DMS 273 (cell line): ENCODE results near the gene BTBD2.
A peak's percentile ranks its signal among the peaks of the same experiment; 100 is the strongest.

Experiments used
- DNase-seq: peaks from one replicate; lab custom pipeline; 2025; ENCODE audit not compliant: unreplicated experiment; lab: John Stamatoyannopoulos, UW

Gene BTBD2

GRCh38 chr19:2050991-2051772, 35.7 kb upstream of the BTBD2 start, which contains the start of gene MKNK2:
Gene MKNK2, minus strand, starts transcription at chr19:2051244. Its CDS starts 393 bp downstream, at chr19:2050851.
- DNase-seq: peak; percentile 95

DNA sequence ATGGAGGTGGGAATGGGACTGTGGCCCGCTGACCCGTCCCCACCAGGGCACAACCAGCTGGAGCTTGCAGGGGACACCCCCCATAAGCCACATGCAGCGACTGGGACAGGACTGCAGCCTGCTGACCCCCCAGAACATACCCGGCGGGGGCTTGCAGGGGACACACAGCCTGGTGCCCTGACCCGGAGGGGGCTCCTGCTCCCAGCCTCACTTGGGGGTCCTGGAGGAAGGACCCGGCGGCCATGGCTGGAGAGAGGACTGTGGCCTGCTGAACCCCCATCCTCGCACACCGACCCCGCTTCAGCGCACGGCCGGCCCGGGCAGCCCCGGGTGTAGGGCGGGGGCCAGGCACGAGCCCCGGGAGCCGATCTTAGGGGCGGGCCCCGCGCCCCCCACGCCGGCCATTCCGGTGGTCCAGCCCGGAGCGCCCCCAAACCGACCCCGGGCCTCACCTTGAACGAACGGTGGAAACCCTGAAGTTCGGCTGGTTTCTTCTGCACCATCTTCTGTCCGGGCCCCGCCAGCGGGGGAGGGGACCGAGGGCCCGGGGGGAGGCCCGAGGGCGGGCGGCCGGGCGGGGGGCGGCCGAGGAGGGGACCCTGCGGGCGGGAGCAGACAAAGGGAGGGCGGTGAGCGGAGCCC, 35.0 kb upstream of the BTBD2 start:
- peak; percentile 65 for DNase-seq

GRCh38 chr19:2049741-2050348, 34.3 kb upstream of the BTBD2 start:
- peak; percentile 66 for DNase-seq

GRCh38 chr19:2048959-2049740, 33.6 kb upstream of the BTBD2 start:
- no peak for DNase-seq

- no peak for DNase-seq
These were observed 32.8 kb upstream of the BTBD2 start for GRCh38 chr19:2048104-2048958.

DNA sequence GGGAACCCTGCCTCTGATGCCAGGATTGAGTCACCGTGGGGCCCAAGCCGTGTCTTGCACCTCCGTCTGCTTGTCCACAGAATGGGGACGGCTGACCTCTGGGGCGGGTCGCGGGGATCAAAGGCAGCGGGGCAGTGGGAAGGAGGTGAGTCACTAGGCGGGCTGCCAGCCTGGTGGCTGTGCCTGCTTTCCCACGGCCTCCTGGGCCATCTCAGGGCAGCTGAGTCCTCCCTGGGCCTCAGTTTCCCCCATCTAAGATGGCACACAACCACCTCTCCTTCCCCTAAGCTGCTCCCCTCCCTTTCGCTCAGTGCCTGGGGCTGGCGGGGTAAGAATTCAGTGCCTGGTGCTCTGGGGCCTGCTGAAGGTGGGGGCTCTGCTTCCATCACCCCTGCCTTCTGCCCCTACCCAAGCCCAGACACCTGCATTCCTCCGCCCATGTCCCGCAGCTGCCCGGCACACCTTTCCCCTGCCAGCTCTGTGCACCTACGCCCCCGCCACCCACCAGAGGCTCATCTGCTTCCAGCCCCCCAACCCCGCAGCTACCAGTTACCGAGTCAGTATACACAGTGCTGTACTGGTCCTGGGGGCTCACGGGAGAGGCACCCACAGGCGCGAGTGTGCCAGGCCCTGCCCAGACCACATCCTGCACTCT, 32.1 kb upstream of the BTBD2 start:
- DNase-seq: no peak

DNA sequence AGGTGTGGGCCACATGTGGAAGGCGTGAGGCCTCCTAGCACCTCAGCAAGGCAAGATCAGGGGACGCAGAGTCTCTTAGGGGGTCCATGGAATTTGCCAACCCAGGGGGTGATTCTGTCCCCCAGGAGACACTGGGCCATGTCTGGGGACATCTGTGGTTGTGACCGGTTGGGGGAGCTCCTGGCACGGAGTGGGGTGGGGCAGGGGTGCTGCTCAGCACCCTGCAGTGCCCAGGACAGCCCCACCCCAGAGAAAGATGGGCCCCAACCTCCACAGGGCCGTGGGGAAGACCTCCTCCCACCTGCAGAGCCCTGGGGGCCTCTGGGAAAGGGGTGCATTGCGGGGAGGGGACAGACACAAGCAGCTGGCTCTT, 31.5 kb upstream of the BTBD2 start:
- no peak for DNase-seq

GRCh38 chr19:2046046-2046907, 30.8 kb upstream of the BTBD2 start:
- DNase-seq: no peak

- no peak for DNase-seq
These were observed 30.1 kb upstream of the BTBD2 start for GRCh38 chr19:2045501-2046045.

- no peak for DNase-seq
These were observed 29.4 kb upstream of the BTBD2 start for GRCh38 chr19:2044709-2045500.

DNA sequence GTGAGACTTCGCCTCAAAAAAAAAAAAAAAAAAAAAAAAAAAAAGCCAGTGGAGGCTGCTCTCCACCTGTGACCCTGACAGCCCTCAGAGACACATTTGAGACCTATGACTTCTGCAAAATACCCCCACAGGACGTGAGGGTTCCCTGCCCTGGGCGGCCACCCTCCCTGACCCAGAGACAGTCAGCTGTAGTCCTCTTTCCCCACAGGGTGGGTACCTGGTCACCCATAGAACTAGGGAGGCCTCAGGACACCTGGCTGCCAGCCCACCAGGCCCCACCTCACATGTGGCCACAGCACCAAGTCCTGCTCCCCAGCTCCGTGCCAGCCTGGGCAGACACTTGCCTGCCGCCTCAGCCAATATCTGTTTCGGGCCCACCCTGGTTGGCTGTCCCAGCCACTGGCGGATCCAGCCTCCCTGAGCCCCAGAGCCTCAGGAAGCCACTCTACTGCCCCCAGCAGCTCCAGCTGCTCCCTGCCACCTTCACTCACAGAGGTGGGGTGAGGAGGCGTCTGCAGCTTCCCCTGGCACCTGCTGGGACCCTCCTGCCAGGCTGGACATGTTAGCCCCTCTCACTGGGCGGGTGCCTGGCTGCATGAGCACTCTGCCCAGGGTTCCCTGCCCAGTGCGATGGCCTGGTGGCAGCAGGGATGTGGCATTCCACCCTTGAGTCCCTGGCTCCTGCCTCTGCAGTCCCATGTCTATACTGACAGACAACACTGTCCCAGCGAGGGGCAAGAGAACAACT, 28.6 kb upstream of the BTBD2 start:
- peak; percentile 53 for DNase-seq

GRCh38 chr19:2043251-2043641, 27.7 kb upstream of the BTBD2 start:
- DNase-seq: no peak

GRCh38 chr19:2042485-2043250, 27.2 kb upstream of the BTBD2 start:
- DNase-seq: no peak

DNA sequence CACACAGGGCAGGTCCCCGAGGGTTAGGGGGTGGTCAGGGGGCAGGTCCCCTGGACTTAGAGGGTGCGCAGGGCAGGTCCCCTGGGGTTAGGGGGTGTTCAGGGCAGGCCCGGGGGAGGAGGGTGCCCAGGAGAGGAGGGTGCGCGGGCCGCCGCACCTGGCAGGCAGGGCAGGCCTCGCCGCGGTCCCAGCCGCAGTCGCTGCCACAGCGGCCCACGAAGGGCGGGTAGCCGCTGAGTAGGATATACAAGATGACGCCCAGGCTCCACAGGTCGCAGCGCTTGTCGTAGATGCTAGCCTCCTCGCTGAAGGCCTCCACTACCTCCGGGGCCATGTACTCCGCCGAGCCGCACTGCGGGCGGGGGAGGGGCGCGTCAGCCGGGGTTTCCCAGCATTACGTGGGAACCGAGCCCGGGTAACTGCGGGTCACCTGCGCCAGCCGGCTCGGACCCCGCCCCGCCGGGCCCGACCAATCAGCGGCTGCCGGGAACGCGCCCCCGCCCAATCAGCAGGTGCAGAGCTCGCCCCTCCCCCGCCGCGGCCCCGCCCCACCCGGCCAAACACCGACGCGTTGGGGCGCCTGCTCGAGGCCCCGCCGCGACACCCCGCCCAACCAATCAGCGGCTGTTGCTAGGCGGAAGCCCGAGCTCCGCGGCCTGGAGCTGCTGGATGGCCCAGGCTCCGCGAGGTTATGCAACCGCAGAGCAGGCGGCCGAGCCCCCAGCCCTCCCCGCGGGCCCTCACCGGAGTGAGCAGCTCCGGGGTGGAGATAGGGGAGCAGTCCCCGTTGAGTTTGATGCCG, 26.4 kb upstream of the BTBD2 start:
- peak; percentile 99 for DNase-seq

DNA sequence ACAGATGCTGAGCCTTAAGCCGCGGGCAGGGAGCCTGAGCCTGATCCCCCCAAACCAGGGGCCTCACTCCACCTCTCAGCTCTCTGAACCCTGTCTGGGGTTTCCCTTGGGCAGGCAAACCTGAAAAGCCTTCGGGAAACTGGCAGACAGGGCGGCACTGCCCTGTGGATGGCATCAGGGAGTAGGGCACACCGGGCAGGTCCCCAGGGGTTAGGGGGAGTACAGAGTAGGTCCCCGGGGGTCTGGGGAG, 25.8 kb upstream of the BTBD2 start:
- DNase-seq: no peak
